MCF 10A (cell line): ENCODE data around the gene POLR3E. TPM values are rescaled to one million over a fixed set of nuclear protein-coding genes. Genes with fewer than 3 reads are reported as not detected.

ENCODE experiments used
- BruUV-seq: library from RNA; stranded (reverse); fragments of 400-500 nt; replicated peaks from 2 replicates; lab custom pipeline; 2021; lab: Mats Ljungman, UMichigan
- CTCF ChIA-PET: fragments of 300-600 bp; sonication (Branson Sonifier 250); formaldehyde crosslinking; extraction: SDS; loops from one replicate; lab custom pipeline; 2021; ENCODE audit warnings: antibody characterized with exemption, inconsistent platforms; lab: Yijun Ruan, JAX
- POLR2A ChIA-PET: fragments of 300-600, 350-650 bp; sonication (Branson Sonifier 250); formaldehyde crosslinking; extraction: SDS; loops from one replicate; lab custom pipeline; 2020; ENCODE audit warnings: antibody characterized with exemption, inconsistent platforms; lab: Yijun Ruan, JAX
- DNase-seq: peaks from one replicate; pipeline ENCODE4 v3.0.0-alpha.2; 2018; ENCODE audit not compliant: unreplicated experiment
- H3K27ac Mint-ChIP-seq: one replicate; pipeline ENCODE4 v1.8.0; 2022; ENCODE audit warnings: mild to moderate bottlenecking, low read depth, mixed read lengths; ENCODE audit not compliant: unreplicated experiment
- H3K27me3 Mint-ChIP-seq: one replicate; pipeline ENCODE4 v1.8.0; 2022; ENCODE audit warnings: mixed read lengths; ENCODE audit not compliant: insufficient read depth, unreplicated experiment
- H3K36me3 Mint-ChIP-seq: one replicate; pipeline ENCODE4 v1.8.0; 2022; ENCODE audit warnings: mild to moderate bottlenecking, moderate library complexity, mixed read lengths; ENCODE audit not compliant: insufficient read depth, unreplicated experiment
- H3K4me1 Mint-ChIP-seq: one replicate; pipeline ENCODE4 v1.8.0; 2022; ENCODE audit warnings: mixed read lengths; ENCODE audit not compliant: insufficient read depth, unreplicated experiment
- H3K4me3 Mint-ChIP-seq: one replicate; pipeline ENCODE4 v1.8.0; 2022; ENCODE audit warnings: mild to moderate bottlenecking, moderate library complexity, mixed read lengths; ENCODE audit not compliant: unreplicated experiment
- H3K9me3 Mint-ChIP-seq: one replicate; pipeline ENCODE4 v1.8.0; 2022; ENCODE audit warnings: mixed read lengths; ENCODE audit not compliant: unreplicated experiment
- intact Hi-C: fragments of 100-400 bp; cut with micrococcal nuclease; formaldehyde crosslinking; loops from 2 replicates; pipeline ENCODE4 v1.14.1; 2022
- total RNA-seq: library from RNA; stranded (reverse); gene quantifications from 2 replicates; pipeline ENCODE4 v1.2.3, GENCODE V29; 2022
- TF ChIP-seq, protein P1 (sequence below): fragments of 200-600 bp; IDR thresholded peaks from one replicate; pipeline ENCODE4 v1.8.0; 2022; ENCODE audit warnings: antibody characterized with exemption, mild to moderate bottlenecking; ENCODE audit not compliant: unreplicated experiment

POLR3E gene
- total RNA-seq, 1 experiment from 2014 or later: 73.8 TPM

DNA sequence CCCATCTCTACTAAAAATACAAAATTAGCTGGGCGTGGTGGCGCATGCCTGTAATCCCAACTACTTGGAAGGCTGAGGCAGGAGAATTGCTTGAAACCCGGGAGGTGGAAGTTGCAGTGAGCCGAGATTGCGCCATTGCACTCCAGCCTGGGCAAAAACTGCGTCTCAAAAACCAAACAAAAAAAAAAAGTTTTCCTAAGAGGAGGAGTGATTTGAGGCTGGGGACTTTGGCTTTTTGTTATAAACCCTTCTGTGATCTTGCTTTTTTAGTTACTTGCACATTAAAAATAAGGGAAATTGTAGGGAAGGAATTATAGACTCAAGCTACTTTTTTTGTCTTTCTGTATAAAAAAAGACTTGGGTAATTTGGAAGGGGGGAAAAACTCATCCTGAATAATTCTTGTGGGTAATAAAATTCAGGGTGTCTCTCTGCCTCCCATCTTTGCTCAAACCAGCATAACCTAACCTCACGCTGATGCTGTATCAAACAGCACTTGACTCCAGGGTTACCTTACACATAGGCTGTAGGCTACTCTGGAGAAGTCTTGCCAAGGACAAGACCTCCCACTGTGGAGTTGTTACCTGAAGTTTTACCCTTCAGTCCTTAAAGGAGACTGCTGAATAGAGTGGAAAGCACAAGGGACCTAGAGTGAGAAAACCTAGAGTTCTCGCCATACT, 78.9 kb downstream of the POLR3E start:
- H3K27ac Mint-ChIP-seq: no peak overlapping the region
- intact Hi-C loops: no loop called here
- H3K4me1 Mint-ChIP-seq: peaks cover 26% of the 10 kb centered on the region
- peaks cover 7% of the 10 kb centered on the region for H3K36me3 Mint-ChIP-seq
- TF ChIP-seq, protein P1, sequence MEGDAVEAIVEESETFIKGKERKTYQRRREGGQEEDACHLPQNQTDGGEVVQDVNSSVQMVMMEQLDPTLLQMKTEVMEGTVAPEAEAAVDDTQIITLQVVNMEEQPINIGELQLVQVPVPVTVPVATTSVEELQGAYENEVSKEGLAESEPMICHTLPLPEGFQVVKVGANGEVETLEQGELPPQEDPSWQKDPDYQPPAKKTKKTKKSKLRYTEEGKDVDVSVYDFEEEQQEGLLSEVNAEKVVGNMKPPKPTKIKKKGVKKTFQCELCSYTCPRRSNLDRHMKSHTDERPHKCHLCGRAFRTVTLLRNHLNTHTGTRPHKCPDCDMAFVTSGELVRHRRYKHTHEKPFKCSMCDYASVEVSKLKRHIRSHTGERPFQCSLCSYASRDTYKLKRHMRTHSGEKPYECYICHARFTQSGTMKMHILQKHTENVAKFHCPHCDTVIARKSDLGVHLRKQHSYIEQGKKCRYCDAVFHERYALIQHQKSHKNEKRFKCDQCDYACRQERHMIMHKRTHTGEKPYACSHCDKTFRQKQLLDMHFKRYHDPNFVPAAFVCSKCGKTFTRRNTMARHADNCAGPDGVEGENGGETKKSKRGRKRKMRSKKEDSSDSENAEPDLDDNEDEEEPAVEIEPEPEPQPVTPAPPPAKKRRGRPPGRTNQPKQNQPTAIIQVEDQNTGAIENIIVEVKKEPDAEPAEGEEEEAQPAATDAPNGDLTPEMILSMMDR: no peak
- no peaks in the 10 kb centered on the region for H3K27me3 Mint-ChIP-seq
- H3K4me3 Mint-ChIP-seq: no peak overlapping the region
- H3K9me3 Mint-ChIP-seq: no peaks in the 10 kb centered on the region
- no peak for DNase-seq
- BruUV-seq: no TSS peak
- CTCF ChIA-PET: interaction anchor here (0.6 to 0.9 kb wide), 2 partner anchors 55 to 1219 kb away, joined by 3 to 4 read pairs; no protein-coding TSS in a partner anchor
- POLR2A ChIA-PET: interaction anchor here (2.1 kb wide), 1 partner anchor 16 kb away, joined by 5 read pairs; no protein-coding TSS in a partner anchor

DNA sequence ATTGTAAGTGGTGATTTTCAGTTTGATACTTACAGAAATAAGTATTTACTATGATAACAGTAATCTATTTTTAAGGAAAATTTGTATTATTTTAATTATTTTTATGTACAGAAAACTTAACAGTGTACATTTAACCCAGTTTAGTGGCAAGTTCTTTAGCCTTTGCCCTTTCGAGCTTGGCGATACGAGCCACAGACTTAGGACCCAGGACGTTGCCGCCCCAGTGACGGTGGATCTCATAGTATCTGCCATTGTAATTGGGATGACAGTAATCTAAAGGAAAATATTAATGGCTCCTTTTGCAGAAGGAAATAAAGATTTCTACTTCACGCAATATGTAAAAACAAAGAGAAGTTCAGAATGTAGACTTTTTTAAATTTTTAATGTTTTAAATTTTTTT, 82.4 kb downstream of the POLR3E start:
- TF ChIP-seq, protein P1: no peak
- peaks cover 5% of the 10 kb centered on the region for H3K4me1 Mint-ChIP-seq
- no peaks in the 10 kb centered on the region for H3K9me3 Mint-ChIP-seq
- ChIA-PET POLR2A (no interaction called here), CTCF (interaction anchor here (0.7 kb wide), 1 partner anchor 1226 kb away, joined by 4 read pairs; no protein-coding TSS in a partner anchor)
- no peak for DNase-seq
- no peaks in the 10 kb centered on the region for H3K27me3 Mint-ChIP-seq
- H3K4me3 Mint-ChIP-seq: no peak overlapping the region
- H3K27ac Mint-ChIP-seq: no peak overlapping the region
- BruUV-seq: no TSS peak
- peaks cover 2% of the 10 kb centered on the region for H3K36me3 Mint-ChIP-seq
- intact Hi-C loops: no loop called here

GRCh38 chr16:22380529-22380928, 83.3 kb downstream of the POLR3E start:
- TF ChIP-seq, protein P1: no peak
- no TSS peak for BruUV-seq
- intact Hi-C loops: no loop called here
- POLR2A ChIA-PET: no interaction called here
- Mint-ChIP-seq H3K4me3 (no peak overlapping the region), H3K27ac (no peak overlapping the region), H3K36me3 (peaks cover 8% of the 10 kb centered on the region), H3K4me1 (peaks cover 1% of the 10 kb centered on the region), H3K9me3 (no peaks in the 10 kb centered on the region), H3K27me3 (no peaks in the 10 kb centered on the region)
- CTCF ChIA-PET: no interaction called here
- no peak for DNase-seq

DNA sequence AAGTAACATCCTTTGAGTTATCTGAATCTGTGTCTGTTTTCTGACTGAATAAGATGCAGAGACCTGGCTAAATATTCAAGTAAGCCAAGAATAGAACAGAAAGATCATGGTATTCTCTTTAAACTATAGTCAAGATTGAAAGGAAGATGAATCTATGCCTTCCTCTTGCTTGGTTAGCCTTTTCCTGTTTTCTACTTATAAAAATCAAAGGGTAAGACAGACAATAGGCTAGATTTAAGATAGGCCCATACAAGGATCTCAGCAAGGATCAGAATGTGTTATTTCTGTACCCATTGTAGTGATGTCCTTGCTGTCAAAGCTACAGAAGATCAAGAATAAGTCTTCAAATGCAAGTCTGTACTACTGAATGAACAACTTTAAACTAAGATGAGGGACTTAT, 84.2 kb downstream of the POLR3E start:
- Mint-ChIP-seq H3K4me3 (no peak overlapping the region), H3K36me3 (peaks cover 8% of the 10 kb centered on the region), H3K27me3 (no peaks in the 10 kb centered on the region)

More for the DNA sequence above, 84.2 kb downstream of the POLR3E start:
- no peak for DNase-seq
- no peaks in the 10 kb centered on the region for H3K9me3 Mint-ChIP-seq
- no TSS peak for BruUV-seq
- no peak overlapping the region for H3K27ac Mint-ChIP-seq
- ChIA-PET CTCF (no interaction called here), POLR2A (interaction anchor here (0.8 kb wide), 1 partner anchor 12 kb away, joined by 3 read pairs; no protein-coding TSS in a partner anchor)
- intact Hi-C loops: no loop called here
- no peaks in the 10 kb centered on the region for H3K4me1 Mint-ChIP-seq
- TF ChIP-seq, protein P1: no peak
